Ectodermal cell (in vitro differentiated cells): Measurements from ENCODE around the gene OR13C2.

Source experiments
- H3K27ac ChIP-seq: 2 replicates; pipeline ENCODE4 v1.7.0; 2013; ENCODE audit warnings: mild to moderate bottlenecking, low read depth, low read length; ENCODE audit not compliant: insufficient read depth, poor library complexity, severe bottlenecking
- H3K27me3 ChIP-seq: 2 replicates; pipeline ENCODE4 v1.7.0; 2013; ENCODE audit warnings: mild to moderate bottlenecking, low read length; ENCODE audit not compliant: insufficient read depth, control insufficient read depth, poor library complexity, severe bottlenecking
- H3K36me3 ChIP-seq: one replicate; pipeline ENCODE4 v1.7.0; 2013; ENCODE audit warnings: low read length; ENCODE audit not compliant: control insufficient read depth, insufficient read depth
- H3K4me1 ChIP-seq: one replicate; pipeline ENCODE4 v1.7.0; 2013; ENCODE audit warnings: low read length; ENCODE audit not compliant: control insufficient read depth, insufficient read depth
- H3K4me3 ChIP-seq: 2 replicates; pipeline ENCODE4 v1.7.0; 2013; ENCODE audit warnings: low read depth, low read length, control low read depth; ENCODE audit not compliant: insufficient read depth
- H3K9me3 ChIP-seq: 2 replicates; pipeline ENCODE4 v1.7.0; 2013; ENCODE audit warnings: mild to moderate bottlenecking, low read length, moderate library complexity; ENCODE audit not compliant: control insufficient read depth
- whole genome bisulfite sequencing, 2 experiments: methylation state at CpG; one replicate each; pipeline ENCODE4 v1.1.7; 2013; ENCODE audit warnings: missing lambda C conversion rate in 2 of 2; 5-methylcytosine and 5-hydroxymethylcytosine counted together

OR13C2 gene

GRCh38 chr9:104555521-104555920 lies 49.9 kb downstream of the OR13C2 start:
- H3K27ac ChIP-seq: no peak overlapping the region
- H3K36me3 ChIP-seq: no peaks in the 10 kb centered on the region
- H3K9me3 ChIP-seq: no peaks in the 10 kb centered on the region
- H3K4me1 ChIP-seq: peaks cover 5% of the 10 kb centered on the region
- H3K27me3 ChIP-seq: no peaks in the 10 kb centered on the region
- no peak overlapping the region for H3K4me3 ChIP-seq
- no CpG with 5 or more reads among the region's 1 CpG for WGBS, 2 experiments
